ENCODE results near the gene FSTL4.

FSTL4 gene

DNA sequence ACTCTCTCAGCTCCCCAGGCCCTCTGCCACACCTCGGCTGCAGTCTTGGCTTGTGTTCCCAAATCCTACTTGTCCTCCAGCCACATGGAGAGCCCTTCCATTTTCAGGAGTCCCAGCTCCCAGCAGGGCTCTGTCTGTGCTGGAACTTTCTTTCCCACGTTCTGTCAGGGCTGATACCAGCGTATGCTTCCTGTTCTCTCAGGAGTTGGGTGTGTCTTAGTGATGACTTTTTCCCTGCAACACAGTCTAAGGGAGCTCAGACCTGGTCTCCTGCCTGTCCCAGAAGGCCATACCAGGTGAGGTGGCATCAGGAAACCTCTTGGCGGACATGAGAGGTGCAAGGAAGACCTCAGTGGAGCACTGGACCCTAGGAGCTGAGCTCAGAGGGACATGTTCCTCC lies 334.0 kb downstream of the FSTL4 start:
- no peak for DNase-seq

DNA sequence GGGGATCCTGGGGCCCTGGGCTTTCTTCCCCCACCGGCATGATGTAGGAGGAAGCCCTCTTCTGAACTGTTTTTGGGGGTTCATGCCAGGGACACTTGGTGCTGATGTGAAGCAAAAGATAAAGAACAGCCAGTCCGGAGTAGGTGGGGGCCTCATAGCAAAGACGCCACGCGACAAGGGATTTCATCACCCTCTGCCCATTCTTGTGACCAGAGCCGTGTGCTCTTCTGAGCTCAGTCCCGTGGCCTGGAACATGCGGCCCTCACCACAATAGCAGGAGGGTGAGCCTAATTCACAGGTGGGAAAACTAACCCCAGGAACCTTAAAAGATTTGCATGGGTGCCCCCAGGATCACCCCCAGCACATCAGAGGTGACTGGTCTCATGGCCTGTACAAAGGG lies 334.6 kb downstream of the FSTL4 start:
- DNase-seq = no peak

DNA sequence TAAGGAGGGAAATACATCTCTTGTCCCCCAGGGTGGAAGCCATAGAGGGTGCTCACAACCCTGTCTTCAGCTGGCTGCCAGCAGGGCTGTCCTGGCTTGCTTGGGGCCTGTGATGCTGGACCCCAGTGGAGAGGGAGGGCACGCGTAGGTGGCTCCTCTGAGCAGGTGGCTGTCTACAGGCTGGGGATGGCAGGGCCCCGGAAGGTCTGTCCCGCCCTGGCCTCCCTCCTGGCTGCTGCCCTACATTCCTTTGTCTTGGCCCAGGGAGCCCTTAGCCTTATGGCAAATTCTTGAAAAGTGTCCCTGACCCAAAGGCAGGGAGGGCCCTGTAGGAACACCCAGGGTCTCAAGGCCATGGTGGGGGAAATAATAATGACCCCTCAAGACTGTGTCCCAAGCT lies 336.2 kb downstream of the FSTL4 start:
- no peak for DNase-seq

DNA sequence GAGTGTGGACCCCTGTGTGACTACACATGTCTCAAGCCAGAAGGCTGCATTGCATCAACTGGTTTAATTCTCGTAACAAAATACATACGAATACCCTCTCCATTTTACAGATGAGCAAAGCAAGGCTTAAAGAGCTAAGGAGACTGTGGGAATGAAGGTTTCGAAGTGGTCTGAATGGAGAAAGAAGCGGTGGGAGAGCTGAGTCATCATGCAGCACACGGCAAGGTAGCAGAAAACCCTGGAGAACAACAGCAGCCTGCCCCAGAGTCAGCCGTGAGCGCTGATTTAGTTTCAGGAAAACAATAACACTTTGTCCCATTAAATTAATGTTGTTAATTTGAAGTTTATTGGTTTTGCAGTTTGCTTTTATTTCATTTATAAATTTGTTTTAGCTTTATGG lies 336.7 kb downstream of the FSTL4 start:
- no peak for DNase-seq

DNA sequence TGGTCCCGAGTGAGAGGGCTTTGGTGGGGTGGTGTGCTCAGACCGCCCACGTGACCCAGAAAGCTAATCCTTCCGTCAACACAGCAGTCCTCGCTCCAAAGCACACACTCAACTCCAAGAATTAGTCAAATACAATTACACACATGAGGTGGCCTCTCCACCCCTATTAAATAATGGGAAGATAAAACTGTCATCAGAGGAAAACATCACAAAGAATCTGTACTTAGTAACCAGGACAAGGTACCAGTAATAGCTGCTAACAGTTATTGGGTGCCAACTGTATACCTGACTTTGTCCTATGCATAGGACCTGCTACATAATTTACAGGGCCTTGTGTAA lies 337.8 kb downstream of the FSTL4 start:
- DNase-seq = no peak

DNA sequence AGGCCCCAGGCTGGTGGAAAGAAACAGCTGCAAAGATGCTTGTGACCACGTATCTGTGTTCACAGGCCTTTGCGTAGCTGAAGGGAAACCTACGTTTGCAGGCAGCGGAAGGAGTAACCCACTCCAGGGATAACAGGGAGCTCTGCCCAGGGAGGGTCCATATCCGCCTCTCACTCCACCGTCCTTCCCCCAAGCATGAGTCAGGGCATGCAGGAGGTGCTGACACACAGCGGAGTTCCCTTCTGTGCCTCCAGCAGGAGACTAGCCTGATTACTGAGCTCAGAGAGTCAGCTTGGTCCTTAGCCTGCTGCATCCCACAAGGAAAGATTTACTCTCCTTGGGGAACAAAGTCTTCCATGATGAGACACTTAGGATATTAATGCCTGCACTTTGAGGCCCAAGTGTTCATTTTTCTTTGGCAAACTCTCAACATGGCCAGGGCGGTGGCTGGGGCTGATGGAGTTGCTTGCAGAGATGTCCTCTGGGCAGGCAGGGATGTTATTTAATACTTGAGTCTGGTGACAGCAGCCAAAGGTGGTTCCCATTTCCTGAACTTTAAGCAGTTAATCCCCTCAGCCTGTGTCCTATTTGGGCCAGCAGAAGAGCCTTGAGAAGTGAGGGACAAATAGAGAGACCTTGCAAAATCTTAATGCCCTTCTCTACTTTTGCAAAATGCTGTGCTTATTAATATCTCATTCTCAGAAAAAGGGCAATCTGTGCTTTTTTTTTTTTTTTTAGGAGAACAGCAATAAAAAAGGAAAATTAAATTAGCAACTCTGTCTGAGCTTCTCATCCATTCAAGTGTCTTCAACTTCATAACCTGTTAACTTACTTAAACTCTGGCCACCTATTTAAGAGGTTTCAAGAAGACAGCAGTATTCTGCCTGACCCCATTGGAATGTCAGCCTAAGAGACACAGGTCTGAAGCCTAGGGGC lies 338.4 kb downstream of the FSTL4 start:
- no peak for DNase-seq

DNA sequence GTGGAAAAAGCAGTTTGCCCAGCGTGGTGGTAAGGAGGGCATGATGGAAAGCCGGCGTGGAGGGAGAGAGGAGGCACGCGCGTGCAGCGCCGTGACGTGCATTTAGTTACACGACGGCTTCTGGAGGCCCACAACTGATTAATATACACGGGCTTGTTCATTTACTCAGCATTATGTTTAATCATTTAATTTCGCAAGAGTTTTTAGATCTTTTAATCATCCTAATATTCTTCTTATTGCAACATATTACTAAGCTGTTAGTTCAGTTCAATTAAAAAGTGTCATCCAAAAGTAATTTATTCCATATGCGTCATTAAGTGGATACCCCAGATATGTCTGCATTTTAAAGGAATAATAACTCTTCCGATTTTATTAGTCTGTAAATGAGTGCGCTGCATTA lies 340.0 kb downstream of the FSTL4 start:
- no peak for DNase-seq

DNA sequence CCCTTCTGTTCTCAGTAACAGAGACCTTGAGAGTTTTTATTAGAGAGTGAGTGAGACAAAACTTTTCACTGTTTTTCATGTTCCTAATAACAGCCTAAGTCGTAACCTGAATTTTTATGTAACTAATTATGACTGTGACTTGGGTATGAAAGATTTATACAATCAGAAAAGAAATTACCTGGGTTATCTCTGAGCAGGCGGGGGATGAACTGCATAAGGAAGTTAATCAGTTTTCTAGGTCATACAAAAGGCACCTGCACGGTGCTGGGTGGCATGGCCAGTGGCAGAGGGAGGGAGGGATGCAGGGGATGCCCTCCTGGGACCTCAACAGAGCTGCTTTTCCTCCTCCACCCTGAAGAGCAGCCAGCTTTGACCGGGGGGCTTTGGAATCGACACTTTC lies 340.7 kb downstream of the FSTL4 start:
- DNase-seq = no peak

DNA sequence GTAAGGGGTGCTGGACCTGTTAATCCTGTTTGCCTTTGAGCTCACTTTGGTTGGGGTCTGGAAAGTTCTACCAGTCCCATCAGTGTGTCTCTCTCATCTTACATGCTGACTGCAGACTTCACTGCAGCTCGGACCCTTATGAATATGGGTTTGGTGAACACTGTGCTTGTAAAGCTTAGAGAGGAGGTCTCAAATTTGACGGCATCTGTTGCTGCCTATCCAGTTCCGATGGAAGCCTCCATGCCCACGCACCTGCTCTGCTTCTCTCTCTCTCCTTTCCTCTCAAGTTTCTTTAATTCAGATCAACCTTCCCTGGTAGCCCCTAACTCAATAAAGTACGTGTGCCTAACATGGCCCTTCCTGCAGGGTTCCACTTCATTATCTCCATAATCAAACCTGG lies 342.6 kb downstream of the FSTL4 start:
- DNase-seq = no peak

DNA sequence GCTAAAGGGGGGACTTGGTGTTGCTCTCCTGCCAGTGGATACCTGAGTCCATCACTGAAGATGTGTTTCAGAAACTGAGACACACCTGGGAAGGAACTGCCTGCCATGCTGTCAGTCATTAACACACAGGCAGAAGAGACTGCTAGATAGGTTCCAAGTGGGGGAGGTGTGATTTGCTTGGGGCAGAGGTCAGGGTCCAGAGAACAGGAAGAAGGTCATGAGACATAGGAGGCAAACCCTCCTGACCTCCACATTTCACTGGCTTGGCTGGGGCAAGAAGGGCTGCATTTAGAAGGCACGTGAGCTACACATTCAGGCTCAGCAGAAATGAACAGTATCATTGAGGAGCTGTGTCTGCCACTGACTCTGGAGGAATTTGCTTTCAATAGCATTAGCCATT lies 344.7 kb downstream of the FSTL4 start:
- DNase-seq = no peak

DNA sequence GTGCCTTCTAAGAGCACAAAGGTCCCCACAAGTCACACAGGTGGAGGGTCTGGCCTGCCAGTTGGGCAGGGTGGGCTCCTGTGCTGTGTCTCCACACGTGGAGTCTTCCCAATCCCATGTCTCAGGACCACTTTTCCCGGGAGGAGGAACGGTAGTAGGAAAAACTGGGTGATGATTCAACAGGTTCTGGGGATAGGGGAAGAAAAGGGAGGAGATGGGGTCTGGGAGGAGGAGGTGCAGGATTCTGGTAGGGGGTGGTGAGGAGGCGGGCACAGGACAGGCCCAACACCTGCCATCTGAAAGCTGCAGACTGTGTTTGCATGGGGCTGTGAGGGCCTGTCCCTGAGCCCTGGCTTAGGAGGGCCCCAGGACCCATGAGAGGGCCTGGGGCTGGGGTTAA lies 345.4 kb downstream of the FSTL4 start:
- DNase-seq = no peak

DNA sequence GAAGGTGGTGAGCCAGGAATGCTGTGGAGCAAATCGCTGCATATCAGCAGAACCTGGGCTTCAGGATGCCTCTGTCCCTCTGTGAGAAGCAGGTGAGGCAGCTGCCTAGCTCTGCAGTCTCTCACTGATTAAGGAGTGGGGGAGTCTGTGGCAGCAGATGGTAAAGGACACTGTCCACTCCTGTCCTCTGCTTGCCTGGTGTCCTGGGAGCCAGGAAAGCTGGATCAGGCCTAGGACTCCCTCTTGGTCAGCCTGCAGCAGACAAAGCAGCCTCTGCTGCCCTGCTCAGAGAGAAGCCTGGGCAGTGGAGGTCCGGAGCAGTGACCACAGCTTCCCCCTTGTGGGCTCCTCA lies 345.8 kb downstream of the FSTL4 start:
- no peak for DNase-seq

DNA sequence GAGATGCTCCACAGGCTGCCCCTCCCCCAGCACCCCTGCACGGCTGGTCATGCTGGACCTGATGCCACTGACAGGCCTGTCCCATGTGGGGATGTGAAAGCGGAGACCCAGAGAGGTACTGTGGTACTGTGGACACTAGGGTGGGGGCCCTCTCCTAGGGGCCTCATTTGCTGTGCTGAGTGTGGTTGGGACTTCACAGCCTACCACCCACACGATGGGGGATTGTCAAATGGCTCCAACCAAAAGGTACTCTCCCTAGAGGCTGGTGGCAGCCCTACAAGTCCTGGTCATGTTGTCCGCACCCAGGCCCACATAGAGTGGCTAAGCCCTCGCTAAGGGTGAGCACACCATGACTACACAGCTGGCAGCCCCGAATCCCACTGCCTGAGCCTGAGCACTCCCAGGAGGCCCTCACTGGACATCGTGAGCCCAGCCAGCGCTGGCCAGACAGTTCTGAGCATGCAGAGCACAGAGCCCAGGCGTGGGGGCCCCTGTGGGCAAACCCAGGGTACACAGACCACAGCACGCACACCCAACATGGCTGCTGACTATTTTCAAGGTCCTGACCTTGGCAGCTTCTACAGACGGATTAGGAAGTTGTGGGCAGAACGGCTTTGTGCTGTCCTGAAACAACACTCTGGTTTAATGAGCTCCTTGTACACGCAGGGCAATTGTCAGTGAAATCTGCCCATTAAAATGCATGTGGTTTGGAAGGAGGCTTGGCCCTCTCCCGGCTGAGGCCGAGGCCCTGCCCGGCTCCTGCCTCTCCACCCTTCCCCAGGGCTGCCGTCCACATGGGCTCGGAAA lies 346.4 kb downstream of the FSTL4 start:
- DNase-seq = no peak

DNA sequence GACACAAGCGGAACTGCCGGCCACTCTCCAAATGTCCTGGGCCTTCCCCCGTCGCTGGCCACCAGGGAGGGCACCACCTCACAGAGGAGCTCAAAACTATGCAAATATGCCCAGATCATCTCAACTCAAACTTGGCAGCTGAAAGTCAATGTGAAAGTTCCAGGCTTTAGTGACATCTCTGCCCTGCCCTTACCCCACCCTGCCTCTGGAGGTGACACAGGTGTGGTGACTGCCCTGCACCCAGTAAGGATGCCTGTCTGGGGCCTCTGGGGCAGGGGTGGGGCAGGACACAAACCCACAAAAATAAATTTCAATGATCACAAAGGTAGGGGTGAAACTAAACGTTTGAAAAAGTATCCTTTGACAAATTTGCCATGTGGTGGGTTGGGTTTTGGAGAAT lies 347.1 kb downstream of the FSTL4 start:
- DNase-seq = no peak

DNA sequence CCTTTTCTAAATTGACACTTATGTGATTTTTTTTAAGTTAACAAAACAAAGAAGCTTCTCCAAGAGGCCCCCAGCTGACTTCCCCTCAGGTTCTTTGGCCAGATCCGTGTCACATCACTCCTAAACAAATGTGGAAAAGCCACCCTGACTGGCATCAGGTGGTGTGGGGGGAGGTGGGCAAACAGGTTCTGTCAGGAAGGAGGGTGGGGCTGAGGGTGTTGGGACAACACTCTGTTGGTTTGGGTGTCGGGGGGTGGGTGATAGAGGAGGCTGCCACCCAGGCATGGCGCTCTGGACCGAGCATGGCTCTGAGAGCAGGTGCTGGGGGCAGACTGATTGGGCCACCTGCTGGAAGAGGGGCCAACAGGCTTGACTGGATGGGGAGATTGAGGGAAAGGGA lies 349.7 kb downstream of the FSTL4 start:
- no peak for DNase-seq

DNA sequence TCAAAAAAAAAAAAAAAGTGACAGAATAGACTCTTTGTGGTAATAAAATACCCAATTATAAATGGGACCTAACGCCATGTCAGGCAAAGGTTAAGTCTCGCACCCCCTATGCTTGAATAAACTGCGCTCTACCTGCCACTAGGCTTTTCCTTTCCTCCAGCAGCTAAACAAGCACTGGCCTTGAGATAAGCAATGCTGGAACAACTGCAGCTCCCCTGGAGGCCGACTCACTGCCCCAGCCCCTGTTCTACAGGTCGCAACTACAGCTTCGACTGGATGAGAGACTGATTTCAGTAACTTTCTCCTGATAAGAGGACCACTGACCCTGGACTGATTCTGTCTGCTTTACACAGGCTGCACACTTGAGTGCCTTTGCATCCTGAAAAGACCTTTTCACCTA lies 350.3 kb downstream of the FSTL4 start:
- no peak for DNase-seq

DNA sequence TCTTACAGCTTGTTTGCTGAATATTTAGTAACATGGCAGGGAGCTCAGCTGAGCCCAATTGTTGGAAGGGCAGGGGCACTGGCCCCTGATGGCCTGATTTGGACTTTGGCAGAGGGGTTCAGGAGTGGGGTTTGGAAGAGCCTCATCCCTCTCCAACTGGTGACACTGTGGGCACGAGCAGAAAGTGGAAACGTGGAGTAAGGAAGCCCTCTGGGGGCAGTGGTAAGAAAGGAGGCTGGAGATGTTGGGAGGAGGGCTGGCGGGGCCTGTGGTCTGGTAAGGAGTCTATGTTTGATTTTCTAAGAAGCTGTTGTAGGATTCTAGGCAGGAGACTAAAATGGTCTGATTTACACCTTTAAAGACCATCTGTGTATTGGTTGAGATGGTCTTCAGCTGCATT lies 351.6 kb downstream of the FSTL4 start:
- no peak for DNase-seq

DNA sequence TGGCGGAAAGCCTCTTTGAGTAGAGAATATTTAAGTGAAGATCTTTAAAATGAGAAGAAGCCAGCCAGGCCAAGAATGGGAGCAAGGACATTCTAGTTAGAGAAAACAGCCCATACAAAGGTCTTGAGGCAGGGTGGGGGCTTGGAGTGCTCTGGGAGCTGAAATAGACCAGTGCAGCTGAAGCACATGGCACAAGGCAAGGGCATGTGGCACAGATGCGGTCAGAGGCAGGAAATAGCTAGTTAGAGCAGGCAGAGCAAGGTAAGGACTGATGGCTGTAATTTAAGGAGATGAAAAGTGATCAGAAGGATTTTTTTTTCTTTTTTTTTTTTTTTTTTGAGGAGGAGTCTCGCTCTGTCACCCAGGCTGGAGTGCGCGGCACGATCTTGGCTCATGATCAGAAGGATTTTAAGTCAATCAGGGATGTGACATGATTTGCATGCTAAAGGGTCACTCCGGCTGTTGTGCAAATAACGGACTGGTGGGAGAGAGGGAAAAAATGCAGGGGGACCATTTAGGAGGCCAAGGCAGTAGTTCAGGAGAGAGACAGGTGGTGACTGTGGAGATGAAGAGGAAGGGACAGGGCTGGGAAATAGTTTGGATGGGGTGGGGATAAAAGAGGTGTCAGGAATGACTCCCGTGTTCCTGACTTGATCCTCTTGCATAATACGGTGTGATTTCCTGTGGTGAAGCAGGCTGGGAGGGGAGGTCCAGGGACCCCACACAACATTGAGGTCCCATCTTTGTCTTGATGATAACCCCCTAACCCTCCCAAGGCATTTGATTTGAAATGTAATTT lies 352.9 kb downstream of the FSTL4 start:
- DNase-seq = no peak

DNA sequence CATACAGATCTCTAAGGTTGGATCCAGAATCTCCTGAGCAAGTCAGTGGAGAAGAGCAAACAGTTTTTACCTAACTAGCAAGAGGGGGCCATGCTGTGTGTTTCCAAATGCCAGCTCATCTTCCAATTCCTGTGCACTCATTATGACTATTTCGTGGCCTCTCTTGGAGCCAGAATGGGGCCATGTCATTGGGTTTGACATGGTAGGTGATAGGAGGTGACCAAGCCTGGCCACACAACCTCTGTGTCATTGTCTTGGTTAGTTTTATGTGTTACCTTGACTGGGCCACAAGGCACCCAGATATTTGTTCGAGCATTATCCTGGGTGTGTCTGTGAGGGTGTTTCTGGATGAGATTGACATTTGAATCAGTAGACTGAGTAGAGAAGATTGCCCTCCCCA lies 354.4 kb downstream of the FSTL4 start:
- DNase-seq = no peak

DNA sequence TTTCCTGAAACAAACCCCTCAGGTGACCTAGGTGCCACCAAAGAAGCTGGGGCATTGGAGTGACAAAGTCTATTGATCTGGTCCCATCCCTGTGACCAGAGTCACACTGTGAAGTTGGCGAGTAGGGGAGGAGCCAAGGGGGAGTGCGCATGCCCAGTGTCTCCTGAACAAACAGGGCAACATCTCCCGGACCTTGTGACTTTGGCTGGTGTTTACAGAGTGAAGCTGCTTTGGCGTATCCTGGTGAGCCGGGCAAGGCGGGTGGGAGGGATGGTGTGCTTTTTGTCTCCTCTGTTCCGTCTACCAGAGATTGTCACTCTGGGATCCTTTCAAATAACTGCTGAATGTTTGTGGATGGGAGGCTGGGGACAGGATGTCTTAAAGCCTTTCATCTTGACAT lies 356.1 kb downstream of the FSTL4 start:
- DNase-seq = no peak

DNA sequence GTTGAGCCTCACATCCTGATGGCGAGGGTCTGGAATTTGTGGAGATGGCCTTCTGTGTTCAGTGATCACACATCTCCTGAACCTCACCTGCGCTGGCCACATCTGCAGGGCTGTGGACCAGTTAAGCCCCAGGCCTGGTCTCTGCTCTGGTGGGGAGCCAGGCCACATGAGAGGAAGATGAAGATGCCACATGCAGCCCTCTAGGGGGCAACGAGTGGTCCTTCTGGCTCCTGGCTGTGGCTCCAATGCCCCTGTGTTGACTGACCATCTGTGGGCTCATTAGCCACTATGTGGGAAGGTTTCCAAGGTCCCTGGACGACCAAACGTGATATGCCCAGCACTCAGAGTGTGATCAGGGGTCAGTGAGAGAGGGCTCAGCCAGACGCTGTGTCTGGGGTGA lies 357.5 kb downstream of the FSTL4 start:
- DNase-seq = no peak

DNA sequence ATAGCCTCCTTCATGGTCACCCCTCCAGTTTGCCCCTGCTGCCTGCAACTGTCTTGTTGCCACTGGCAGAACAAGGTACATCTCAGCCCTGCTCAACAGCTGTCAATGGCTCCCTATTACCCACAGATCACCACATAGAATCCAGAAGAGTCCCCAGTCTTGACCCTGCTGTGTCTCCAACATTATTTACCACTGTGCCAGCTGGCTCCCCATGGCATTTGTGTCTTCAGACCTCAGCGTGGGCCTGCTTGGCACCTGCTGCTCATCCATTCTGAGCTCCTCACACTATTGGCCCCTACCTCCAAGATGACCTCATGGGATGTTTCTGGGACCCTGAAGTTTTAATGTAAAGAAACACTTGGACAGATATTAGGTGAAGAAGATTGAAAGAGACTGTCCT lies 358.7 kb downstream of the FSTL4 start:
- no peak for DNase-seq

DNA sequence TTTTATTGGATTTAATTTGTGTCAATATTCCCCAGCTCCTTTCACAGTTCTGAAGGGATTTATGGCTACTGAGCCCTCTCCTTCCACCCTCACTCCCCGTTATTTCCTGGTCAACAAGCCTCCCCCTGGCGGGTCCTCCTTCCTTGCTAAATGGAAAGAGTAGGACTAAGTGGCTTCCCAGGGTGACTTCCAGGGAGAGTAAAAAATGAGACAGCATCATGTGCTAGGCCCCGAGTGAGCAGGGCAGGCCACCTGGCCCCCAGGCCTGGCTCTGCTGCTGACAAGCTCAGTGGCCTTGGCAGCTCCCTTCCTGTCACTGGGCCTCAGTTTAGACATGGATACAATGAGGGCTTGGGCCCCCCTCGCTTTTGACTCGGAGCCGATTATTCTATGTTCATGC lies 359.3 kb downstream of the FSTL4 start:
- DNase-seq = no peak

DNA sequence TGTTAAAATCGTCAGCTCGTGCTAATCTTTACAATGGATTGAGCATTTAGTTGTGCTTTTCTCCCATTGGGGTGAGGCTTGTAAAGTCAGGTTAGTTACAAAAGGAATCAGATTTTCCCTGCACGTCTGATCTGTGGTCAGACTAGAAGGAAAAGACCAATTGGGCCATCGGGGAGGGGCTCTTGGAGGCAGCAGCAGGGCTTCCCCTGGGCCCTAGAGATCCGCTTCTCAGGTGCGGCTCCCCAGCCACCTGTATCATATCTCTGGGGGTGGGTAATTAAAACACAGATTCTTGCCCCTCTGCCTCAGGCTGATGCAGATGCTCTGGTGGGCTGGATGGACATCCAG lies 360.2 kb downstream of the FSTL4 start:
- DNase-seq = no peak

Measured in activated CD4-positive, CD25-positive, alpha-beta regulatory T cell (primary cell).